NB4 (cell line): ENCODE measurements around the gene ITGAV.
"Not testable (repeated sequence)": the region's sequence is repeated elsewhere in the genome, so short reads cannot be mapped to it uniquely, and the experiment has no call there.

Experiments used
- DNase-seq: peaks from one replicate; pipeline ENCODE4 v3.0.0; 2010; ENCODE audit warnings: low read depth
- H3K4me3 ChIP-seq: one replicate; pipeline ENCODE4 v1.5.1; 2011; ENCODE audit warnings: mild to moderate bottlenecking, low read depth, low read length, moderate library complexity
- MAX ChIP-seq: IDR thresholded peaks from 2 replicates; pipeline ENCODE4 v1.6.1; 2011; ENCODE audit warnings: low read depth, low read length
- MYC ChIP-seq: IDR thresholded peaks from 2 replicates; pipeline ENCODE4 v1.6.1; 2011; ENCODE audit warnings: low read depth, low read length
- POLR2A ChIP-seq: IDR thresholded peaks from 2 replicates; pipeline ENCODE4 v1.6.1; 2011; ENCODE audit warnings: mild to moderate bottlenecking; ENCODE audit not compliant: insufficient read length; ENCODE audit errors: extremely low read depth
- TF ChIP-seq, protein P1 (sequence below): IDR thresholded peaks from one replicate; pipeline ENCODE4 v1.5.1; 2012; ENCODE audit warnings: low read depth, low read length

The ITGAV gene

DNA sequence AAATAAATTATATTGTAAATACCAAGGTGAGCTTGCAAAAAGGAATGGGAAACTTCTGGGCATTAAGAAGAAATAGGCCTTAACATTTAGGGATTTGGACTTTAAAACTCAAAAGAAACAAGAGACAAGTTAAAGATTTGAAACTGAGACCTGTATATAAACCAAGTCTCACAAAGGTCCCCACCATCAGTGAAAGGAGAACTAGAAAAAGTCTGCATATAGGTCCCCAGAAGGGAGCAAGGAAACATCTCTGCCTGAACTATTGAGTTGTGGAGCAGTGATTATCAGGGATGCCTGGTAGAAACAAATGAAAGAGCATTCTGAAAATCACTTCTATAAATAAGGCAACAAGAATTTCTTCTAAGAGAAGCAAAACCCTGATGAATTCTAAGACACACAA, 30.5 kb upstream of the ITGAV start:
- TF ChIP-seq MYC (no peak), MAX (no peak), POLR2A (no peak)
- TF ChIP-seq, protein P1, sequence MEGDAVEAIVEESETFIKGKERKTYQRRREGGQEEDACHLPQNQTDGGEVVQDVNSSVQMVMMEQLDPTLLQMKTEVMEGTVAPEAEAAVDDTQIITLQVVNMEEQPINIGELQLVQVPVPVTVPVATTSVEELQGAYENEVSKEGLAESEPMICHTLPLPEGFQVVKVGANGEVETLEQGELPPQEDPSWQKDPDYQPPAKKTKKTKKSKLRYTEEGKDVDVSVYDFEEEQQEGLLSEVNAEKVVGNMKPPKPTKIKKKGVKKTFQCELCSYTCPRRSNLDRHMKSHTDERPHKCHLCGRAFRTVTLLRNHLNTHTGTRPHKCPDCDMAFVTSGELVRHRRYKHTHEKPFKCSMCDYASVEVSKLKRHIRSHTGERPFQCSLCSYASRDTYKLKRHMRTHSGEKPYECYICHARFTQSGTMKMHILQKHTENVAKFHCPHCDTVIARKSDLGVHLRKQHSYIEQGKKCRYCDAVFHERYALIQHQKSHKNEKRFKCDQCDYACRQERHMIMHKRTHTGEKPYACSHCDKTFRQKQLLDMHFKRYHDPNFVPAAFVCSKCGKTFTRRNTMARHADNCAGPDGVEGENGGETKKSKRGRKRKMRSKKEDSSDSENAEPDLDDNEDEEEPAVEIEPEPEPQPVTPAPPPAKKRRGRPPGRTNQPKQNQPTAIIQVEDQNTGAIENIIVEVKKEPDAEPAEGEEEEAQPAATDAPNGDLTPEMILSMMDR: no peak
- DNase-seq: no peak
- no peak overlapping the region for H3K4me3 ChIP-seq

DNA sequence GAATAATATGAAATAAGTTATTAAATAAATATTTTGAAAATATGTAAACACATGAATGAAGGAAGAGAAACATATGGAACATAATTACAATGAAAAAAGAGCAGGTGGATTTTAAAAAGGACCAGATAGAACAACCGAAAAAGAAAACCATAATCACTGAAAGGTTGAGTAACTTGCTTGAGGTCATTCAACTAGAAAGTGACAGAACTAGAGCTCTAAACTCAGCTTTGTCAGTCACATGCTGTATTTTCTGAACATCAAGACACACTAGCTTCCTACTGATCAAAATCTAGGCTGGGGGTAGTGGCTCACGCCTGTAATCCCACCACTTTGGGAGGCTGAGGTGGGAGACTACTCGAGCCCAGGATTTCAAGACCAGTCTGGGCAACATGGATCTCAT, 30.0 kb upstream of the ITGAV start:
- no peak overlapping the region for H3K4me3 ChIP-seq
- TF ChIP-seq POLR2A (no peak), MYC (no peak), MAX (no peak)
- TF ChIP-seq, protein P1: no peak
- DNase-seq: no peak

GRCh38 chr2:186560254-186560653, 29.6 kb upstream of the ITGAV start:
- TF ChIP-seq, protein P1: no peak
- TF ChIP-seq MYC (no peak), MAX (no peak), POLR2A (no peak)
- no peak overlapping the region for H3K4me3 ChIP-seq
- DNase-seq: no peak

DNA sequence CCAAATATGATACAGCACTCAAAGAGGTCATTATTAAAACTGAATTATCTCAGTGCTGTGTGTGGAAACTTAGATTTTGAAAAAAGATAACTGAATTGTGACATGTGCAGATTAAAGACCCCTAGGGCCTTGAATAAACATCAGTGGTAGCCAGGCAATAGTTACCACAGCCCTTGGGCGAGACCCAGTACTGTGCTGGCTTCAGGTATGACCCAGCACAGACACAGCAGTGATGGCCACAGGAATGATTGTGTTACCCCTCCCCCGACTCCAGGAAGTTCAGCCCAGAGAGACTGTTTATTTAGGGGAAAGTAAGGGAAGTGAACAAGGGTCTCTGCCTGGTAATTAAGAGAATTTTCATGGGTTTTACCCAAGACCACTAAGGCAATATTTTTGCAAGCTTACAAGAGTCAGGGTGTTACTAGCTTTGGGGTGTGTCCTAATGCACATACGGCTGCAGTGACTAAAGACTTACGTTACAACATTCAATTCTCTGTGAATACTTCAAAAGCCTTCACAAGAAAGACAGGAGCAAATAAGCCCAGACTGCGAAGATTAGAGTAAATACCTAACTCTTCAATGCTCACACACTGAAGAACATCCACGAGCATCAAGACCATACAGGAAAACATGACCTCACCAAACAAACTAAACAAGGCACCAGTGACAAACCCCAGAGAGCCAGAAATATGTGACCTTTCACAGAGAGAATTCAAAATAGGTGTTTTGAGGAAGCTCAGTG, 28.2 kb upstream of the ITGAV start:
- no peak overlapping the region for H3K4me3 ChIP-seq

GRCh38 chr2:186562209-186562578, 27.7 kb upstream of the ITGAV start:
- TF ChIP-seq POLR2A (no peak), MYC (no peak), MAX (no peak)
- TF ChIP-seq, protein P1: no peak
- H3K4me3 ChIP-seq: no peak overlapping the region
- no peak for DNase-seq

More for the DNA sequence above, 28.2 kb upstream of the ITGAV start:
- TF ChIP-seq POLR2A: no peak
- no peak for DNase-seq

DNA sequence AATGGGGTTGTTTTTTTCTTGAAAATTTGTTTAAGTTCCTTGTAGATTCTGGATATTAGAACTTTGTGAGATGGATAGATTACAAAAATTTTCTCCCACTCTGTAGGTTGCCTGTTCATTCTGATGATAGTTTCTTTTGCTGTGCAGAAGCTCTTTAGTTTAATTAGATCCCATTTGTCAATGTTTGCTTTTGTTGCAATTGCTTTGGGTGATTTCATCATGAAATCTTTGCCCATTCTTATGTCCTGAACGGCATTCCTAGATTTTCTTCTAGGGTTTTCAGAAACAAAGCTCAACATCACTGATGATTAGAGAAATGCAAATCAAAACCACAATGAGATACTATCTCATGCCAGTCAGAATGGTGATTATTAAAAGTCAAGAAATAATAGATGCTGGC, 21.3 kb upstream of the ITGAV start:
- not testable (repeated sequence) for DNase-seq, H3K4me3 ChIP-seq

- DNase-seq: not testable (repeated sequence)
Measured at GRCh38 chr2:186569127-186569526, 20.7 kb upstream of the ITGAV start.

More at GRCh38 chr2:186569127-186569526, 20.7 kb upstream of the ITGAV start:
- H3K4me3 ChIP-seq: not testable (repeated sequence)
